Myocyte (in vitro differentiated cells): ENCODE results near the gene ZNHIT6. TPM values are rescaled to one million over a fixed set of nuclear protein-coding genes. Genes with fewer than 3 reads are reported as not detected.

Experiments used
- DNase-seq: peaks from one replicate; pipeline ENCODE4 v3.0.0-alpha.2; 2012; ENCODE audit warnings: low read depth
- total RNA-seq: library from RNA; depleted of rRNA; stranded (reverse); fragments of >200 nt; gene quantifications from 2 replicates; pipeline ENCODE4 v1.2.3, GENCODE V29; 2014

The ZNHIT6 gene
- total RNA-seq, 1 donor from 2014 or later = 8.4 TPM

DNA sequence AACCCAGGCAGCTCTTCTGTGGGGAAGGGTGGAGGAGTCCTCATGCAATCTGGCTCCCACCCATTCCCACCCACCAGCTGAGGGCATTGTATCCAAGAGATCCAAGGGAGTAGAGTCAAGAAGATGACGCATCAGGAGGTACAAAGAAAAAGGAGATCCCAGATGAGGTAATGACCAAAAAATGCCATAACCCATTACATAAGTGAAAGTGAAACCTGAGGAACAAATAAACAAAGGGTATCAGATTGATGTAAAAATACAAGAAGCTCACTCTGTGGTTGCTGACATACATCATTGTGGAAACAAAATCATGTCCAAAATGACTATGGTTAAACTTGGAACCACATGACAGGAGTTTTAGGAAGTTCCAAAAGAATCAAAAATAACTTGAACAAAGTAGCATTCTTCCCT lies 85.2 kb downstream of the ZNHIT6 start:
- peak; percentile 89 for DNase-seq

DNA sequence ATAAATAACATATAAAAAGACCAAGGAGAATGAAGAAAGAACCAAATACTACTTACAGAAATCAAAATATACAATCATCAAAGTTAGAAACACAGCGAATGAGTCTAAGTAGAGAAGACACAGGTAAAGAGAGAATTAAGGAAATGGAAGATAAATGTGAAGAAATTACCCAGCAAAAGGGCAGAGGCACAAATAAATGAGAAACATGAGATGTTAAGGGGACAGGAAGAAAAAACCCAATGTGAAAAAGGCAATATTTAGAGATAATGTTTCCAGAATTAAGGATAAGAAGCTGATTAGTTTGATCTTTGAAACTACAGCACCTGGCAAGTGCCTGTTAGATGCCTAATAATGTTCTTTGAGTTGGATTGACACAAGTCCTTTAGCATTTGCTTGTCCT lies 86.8 kb downstream of the ZNHIT6 start:
- DNase-seq = no peak

DNA sequence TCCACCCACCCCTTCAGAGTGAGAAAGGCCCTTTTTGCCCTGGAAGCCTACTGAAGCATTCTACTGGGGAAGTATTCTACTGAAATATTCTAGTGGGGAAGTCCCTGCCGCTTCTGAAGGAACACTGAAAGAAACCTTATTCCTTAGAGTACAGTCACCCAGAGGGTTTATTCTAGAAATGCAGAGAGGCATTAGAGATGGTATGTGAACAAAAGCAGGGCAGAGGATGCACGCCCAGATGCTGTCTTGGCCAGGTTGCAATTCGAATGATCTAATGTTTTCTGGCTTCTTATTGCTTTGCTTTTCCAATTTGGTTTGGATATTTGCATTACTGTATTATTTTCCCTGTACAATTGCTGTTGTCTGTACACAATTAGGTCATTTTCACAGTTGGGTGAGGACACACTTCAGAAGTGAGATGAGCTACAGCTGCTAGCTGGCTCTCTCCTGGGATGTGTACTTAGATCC lies 90.6 kb downstream of the ZNHIT6 start:
- DNase-seq = peak; percentile 18

DNA sequence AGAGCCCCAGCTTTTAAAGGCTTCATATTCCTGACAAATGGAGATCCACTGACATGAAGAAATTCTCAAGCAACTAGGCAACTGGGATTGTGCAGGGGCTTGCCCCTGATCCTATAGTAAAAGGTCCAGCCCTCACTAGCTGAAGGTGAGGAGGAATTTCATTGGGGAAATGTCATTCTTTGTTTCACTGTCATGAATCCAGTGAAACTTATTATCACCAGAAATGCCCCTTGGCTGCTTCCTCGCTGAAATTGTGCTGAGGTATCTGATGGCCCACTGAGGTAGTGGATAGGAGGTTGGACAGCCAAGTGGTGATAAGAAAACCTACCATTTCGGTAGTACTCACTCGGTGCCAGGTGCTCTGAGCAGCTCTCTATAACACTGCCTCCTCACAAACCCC lies 91.5 kb downstream of the ZNHIT6 start:
- DNase-seq = no peak

DNA sequence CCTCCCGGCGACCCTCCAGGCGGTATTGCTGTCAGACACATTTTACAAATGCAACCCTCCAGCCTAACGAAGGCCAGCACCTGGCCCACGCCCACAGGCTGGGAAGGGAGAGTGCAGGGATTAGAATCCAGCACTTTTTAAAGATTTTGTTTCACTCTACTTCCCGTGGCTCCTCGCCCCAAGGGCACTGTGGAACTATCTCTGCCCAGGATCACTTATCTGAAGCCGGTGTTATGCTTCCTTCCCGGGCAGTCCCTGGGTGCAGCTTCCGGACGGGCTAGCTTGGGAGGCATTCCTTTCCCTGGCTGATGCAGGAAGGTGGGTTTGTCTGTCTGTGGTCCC lies 91.9 kb downstream of the ZNHIT6 start:
- no peak for DNase-seq

DNA sequence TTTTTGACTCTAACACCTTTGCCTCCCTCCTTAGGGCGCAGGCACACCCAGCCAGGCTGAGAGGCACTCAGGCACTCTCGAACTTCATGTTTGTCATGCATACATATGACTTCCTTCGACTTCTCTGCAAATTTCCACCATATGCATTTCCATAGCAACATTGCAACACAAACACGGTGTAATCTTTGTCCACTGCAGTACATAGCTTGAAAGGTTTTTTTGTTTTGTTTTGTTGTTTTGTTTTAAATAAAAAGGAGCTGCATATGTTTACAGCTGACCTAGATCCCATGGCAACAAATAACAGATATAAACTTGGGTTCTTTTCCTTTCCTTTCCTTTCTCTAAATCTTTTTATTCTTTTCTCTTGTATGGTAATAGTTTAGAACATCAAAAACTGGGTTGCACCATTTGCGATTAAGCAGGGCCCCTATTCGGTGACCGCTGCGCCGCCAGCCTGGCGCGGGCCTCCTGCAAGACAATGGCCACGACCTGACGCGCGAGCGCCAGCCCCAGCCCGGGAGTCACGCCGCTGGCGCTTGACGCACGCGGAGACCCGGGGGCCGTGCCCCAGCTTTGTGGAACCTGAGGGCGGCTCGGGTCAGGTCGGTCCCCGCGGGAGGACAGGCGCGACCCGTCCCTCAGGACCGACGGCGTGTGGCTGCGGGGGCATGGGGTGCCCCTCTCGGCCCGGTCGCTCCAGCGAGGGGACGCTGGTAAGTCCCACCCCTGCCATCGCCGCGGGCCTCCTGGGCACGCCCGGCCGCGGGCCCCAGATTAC lies 92.5 kb downstream of the ZNHIT6 start:
- no peak for DNase-seq

DNA sequence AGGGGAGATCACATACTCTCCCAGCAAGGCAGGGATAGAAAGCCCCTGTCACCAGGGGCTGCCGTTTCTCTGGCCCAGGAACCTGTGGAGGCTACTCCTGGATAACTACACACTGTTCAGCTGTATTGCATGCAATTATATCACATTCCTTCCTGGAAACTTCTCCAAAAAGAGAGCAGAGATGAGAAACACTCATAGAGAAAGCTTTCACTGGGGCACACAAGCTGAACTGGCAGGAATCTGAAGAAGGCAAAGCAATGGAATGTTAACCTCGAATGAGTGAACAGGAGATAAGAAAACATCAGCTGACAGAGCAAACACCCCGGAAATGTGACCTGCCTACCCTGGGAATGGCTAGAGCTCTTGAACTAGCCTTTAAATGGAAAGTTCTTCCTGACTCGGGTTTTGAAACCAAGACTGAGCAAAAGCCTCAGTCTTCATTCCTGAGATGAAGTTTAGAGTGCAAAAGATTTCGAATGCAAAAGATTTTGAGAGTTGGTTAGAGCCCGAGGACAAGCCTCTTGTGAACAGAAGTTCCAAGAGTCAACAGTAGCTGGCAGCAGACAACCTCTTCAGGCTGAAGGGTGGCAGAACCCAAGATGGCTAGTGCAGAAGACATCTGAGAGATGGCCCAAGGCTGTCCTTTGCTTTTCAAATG lies 95.4 kb downstream of the ZNHIT6 start:
- peak; percentile 82 for DNase-seq

DNA sequence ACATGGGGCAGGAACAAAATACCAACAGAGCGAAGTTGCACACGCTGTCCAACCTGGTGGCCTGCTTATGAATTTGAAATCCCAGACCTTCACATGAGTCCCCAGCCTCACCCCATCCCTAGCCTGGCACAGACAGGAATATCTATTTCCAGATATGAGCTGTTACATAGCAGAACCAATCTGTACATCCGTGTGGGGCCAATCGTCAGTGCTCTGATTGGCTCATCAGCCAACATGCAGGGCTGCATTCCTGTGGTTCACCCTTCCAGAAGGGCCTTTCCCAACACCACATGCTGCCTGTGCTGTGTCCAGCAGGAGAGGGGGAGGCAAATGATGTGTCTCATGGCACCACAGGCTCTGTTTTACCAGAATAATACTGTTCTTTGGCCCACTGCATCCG lies 96.4 kb downstream of the ZNHIT6 start:
- DNase-seq = peak; percentile 97

DNA sequence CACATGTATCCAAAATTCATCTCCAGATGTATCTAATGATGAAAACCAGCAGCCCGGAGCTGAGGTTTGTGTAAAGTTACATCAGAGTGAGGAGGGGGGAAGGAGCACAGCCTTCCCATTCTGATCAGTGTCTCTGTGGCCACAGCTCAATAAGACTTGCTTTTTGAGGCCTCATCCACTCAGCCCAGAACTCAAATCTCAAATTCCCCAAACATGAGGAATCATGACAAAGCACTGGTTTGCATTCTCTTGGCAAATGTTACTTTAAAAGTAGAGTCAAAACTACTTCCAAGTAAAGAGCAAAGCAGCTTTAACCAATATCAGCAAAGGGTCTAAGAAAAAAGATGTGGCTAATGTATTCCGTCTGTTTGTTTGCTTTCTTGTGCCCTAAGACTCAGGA lies 96.8 kb downstream of the ZNHIT6 start:
- DNase-seq = peak; percentile 66

DNA sequence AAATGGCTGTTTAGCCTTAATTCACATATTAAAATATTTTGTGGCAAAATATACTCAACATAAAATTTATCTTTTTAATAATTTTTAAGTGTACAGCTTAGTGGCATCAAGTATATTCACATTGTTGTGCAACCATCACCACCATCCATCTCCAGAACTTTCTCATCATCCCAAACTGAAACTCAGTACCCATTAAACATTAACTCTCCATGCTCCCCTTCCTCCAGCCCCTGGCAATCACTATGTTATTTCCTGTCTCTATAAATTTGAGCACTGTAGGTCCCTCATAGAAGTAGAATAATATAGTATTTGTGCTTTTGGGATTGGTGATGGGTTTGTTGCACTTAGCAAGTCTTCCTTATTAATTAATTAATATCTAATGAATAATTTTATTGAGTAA lies 98.3 kb downstream of the ZNHIT6 start:
- no peak for DNase-seq

DNA sequence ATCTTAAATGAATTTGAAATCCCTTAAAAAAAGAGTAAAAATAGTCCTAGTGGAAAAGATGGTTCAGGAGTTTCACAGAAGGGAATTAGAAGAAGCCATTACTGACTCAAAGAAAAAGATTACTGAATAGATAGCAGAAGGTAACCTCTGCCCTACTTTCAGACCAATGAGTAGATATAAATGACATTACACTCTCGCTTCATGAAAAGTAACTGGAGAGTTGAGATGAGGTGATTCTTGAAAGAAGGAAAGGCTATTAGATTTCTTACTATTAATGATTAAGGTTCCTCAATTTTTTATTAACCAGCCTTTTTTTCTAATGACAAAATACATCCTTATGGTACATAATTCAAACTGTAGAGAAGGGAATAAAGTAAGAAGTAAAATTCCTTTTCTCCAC lies 99.4 kb downstream of the ZNHIT6 start:
- no peak for DNase-seq

DNA sequence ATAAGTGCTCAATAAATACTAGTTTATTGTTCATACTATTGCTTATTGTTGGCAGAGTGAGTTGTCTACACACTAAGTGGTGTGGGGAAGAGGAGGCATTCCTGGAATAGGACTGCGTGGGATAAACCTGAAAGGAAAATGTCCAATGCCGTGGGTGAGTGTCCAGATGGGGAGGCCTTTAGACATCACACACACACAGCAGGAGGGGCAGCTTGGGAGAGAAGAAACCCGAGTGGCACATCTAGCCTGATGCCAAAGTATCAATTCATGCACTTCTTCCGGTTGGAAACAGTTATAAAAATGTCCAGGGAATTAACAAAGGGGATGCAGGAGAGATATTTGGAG lies 100.3 kb downstream of the ZNHIT6 start:
- DNase-seq = peak; percentile 15

DNA sequence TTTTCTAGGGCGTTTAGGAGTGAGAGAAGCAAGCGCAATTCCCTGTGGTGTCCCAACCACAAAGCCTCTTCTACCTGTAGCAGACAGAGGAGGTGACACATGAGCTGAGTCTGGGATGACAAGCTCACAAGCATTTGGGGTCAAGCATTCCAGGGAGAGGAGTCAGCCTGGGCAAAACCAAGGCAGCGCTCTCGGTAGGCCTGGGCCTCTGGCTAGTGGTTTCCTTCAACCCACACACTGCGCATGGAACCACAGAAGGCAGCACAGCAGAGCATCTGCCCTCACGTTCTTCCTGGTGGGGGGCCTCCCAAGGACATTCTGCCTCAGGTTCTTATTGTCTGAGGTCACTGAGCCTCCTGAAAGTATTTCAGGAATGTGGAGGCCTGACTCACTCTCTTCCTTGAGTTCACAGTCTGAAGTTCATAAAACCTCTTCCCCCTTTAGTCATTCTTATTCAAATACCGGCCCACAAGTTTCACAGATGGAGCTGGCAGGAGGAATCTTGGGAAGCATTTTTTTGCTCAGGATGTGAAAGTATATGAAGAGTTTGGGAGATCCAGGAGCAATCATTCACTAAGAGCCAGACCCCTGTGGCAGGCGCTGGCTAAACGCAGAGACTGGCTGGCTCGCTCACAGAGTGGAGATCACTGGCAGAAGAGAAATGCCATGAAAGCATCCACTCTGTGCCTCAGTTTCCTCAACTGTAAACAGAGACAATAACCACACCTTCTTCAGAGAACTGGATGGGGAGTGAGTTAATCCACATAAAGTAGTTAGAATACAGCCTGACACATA lies 100.9 kb downstream of the ZNHIT6 start:
- DNase-seq = peak; percentile 99

DNA sequence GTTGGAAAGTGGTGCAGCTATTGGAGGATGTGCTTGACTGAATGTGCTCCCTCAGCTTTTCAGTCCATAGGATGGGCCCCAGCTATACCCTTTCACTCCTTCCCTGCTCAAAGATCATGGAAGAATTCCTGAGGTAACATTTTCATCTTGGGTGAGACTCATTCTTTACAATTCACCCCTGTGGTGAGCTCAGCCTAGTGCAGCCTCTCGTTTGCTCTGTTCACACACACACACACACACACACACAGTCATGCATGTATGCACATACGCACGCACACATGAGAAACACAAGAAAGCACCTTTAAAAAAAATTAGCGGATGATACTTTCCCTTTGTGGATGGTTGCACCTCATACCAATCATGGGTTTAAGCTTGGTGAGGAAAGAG lies 101.8 kb downstream of the ZNHIT6 start:
- no peak for DNase-seq

DNA sequence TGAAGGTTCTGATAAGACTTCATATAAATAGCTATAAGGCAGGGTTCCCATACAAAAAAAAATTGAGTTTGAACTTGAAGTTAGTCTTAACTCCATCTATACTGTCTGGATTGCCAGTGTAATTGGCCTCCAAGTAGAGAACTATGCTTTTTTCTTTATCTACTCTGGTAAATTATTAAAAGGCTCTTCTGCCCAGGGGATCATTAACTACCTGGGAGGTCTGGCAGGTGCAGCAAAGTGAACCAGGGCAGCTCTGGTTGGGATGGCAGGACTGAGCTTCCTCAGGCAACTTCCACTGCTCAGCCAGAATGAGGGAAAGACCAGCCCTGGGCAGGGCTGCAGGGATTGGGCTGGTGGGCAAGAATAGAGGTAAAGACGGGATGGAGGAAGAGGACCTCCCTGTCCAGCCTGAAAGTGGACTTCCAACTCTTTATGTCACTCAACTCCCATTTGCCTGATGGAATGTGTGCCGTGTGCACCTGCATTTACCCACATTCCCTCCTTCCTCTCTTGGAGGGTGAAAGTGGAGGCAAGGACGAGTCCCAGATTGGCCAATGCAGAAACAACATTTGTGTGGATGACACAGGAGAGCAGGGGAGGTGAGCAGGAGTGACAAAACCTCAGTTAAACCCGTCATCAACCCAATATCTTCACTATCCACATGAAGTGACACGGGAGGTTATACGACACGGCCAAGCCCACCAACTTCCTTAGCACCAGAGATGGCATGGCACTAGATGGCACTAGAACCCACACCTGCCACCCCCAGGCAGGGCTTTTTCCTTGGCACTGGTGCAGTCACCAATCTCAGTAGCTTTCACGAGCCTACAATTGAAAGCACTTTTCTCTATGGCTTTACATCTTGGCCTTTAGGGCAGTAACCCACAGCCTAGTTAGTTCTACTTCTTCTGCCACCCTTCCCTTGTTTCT lies 102.5 kb downstream of the ZNHIT6 start:
- DNase-seq = peak; percentile 39

DNA sequence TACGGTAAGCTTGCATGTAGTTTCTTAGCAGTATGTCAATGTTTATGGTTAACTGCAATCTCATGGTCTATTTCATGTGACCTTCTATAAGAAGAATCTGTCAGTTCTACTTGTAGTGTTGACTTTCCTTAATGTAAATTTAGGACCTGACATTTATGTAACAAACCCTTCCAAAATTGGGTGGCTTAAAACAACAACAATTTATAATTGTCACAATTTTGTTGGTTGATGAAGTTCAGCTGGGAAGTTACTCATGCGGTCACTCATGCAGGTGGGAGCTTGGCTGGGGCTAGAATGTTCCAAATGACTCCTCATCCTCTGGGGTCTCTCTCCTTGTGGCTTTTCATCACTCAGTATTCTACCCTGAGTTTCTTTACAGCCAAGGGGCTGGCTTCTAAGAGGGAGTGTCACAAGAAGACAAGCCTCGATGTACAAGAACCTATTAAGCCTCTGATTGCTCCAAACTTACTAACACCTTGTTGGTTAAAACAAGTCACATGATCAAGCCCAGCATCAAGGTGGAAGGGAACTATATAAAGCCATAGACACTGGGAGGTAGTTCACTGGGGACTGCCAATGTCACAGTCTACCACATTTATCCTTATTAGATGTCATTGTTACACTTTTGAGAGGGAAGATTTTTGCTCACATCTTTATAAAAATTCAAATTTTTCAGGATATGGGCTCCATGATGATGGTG lies 103.8 kb downstream of the ZNHIT6 start:
- DNase-seq = no peak

DNA sequence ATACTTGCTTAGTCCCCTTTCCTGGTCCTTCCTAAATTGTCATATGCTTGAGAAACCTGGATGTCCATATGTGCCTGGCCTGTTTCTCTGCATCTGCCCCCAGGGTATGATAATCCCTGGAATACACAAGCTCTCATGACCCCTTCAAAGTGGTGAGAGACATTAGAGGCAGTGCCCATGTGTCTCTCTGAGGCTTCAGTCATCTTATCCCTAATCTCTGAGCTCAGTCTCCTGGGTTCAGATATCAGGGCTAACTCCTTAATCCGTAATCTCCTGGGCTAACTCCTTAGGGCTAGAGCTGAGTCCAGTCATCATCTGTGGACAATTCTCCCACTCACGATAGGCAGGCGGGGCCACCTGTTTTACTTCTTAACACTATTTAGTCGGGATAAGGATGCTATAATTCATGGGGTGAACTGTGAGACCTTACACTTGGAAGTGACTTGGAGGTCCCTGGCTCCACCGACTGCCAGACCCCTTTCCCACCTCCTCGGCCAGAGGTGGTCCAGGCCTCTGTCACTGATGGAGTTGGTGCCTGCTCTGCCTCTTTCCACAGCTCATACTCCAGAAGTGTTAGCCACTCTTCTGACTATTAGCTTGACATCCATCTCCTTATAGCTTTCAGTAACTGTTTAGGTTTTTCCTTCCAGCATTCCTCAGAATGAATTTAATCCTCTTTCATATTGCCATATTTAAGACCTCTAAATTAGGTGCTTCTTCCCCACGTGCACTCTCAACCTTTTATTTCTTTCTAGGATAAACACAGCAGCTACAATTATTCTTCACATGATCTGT lies 105.0 kb downstream of the ZNHIT6 start:
- no peak for DNase-seq

DNA sequence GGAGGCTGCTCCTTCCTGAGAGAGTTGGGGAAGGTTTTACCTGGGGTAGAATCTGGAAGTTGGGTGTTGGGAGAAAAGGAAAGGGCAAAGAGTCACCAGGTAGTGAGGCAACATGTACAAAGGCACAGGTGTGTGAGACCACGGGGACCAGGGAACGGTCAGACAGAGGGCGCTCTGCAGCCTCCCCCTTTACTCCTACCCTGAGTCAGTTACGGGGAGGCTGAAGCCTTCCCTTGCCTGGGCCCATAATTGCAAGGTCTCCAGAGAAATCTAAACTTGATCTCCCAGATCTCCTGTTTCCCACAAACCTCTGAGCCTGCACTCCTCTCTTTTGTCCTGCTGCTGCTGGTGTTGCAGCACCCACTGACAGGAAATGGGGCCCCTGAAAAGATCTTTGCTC lies 105.7 kb downstream of the ZNHIT6 start:
- DNase-seq = no peak

DNA sequence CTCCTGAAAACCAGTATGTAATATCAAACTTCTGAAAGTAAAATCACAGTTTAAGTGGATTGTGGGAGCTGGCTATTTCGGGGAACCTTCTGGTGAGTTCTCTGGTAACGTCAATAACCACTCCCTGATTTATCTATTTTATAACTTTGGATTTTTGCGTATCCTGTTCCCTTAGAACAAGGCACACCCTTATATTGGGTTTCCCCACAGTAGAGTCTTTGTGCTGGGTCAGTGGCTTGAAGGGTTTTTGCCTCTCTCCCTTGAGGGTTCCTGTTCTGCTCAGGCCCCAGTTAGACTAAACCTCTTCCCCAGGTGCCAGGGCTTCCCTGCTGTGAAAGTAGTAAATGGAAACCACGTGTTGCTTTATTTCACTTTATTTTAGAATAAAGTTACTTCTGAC lies 106.3 kb downstream of the ZNHIT6 start:
- DNase-seq = no peak

DNA sequence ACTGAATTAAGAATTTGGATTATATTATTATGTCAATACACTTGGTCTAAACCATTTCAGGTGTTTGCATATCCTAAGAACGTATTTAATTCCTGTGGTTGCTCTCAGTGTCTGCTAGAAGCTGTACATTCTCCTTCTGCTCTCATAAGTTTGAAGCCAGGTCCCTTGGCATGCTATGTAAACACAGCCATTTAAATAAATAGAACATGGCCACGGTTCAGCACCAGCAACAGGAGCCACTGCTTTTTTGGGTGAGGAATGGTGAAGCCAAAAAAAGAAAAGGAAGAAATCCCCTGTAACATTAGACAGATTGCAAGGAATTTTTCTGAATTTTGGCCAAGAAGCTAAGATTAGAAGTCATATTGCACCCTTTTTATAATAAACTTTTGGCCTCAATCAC lies 108.6 kb downstream of the ZNHIT6 start:
- no peak for DNase-seq
